ENCODE results near the gene RALGAPA2. TPM values are rescaled to one million over a fixed set of nuclear protein-coding genes. Genes with fewer than 3 reads are reported as not detected.

RALGAPA2 gene
- polyA plus RNA-seq, 1 of the 3 experiments (the other 2 are of a cell fraction): 1.0 TPM

DNA sequence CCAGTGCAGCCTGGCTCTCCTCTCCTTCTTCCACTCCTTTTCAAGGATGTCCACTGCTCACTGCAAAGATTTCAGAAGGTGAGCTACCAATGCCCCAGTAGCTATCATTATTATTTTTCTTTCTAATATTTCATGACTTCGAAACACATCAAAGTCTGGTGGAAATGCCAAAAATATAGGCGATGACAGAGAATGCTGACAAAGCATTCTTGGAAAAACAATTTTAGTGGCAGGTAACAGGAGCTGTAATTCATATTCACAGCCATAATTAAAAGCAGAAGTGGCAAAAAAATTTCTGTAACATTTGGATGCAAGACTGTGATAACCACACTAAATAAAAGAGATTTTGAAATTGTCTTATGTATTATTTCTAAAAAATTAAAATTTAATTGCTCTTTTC is 133.6 kb downstream of the RALGAPA2 start:
- POLR2A ChIA-PET: no interaction called here

GRCh38 chr20:20573797-20574196 is 138.6 kb downstream of the RALGAPA2 start:
- Histone ChIP-seq H3K9ac (no peak overlapping the region), H3K9me3 (no peaks in the 10 kb centered on the region), H3K4me2 (no peak overlapping the region), H3K27ac (ENCODE audit: low read depth in 2 of 2, low read length in 1 of 2) (no peak overlapping the region), H3K79me2 (ENCODE audit: insufficient read depth) (no peaks in the 10 kb centered on the region), H3K9me2 (no peaks in the 10 kb centered on the region), H3F3A (replicated peaks; ENCODE audit: insufficient read depth) (peaks cover 4% of the 10 kb centered on the region), H2AFZ (ENCODE audit: low read depth) (no peak overlapping the region), H3K36me3 (replicated peaks in 1 of 2; ENCODE audit: control insufficient read depth in 1 of 2, insufficient read depth in 2 of 2, low read length in 1 of 2) (peaks cover 0 to 3% of the 10 kb centered on the region in 2 experiments), H3K4me1 (ENCODE audit: control insufficient read depth in 1 of 2, insufficient read depth in 2 of 2, low read depth in 1 of 2, low read length in 1 of 2) (no peaks in the 10 kb centered on the region), H3K27me3 (ENCODE audit: insufficient read depth) (no peaks in the 10 kb centered on the region), H4K20me1 (ENCODE audit: insufficient read depth) (no peaks in the 10 kb centered on the region), H3K4me3 (ENCODE audit: low read depth in 2 of 2, low read length in 1 of 2) (no peak overlapping the region)
- DNase-seq: no peak
- CTCF ChIA-PET: no interaction called here
- TF ChIP-seq NFIC (IDR thresholded peaks at IDR 0.05; ENCODE audit: borderline replicate concordance) (no peak), MXI1 (IDR thresholded peaks at IDR 0.05; ENCODE audit: low read depth, low read length) (no peak), JUND (IDR thresholded peaks at IDR 0.05) (no peak), FOXM1 (IDR thresholded peaks at IDR 0.05; ENCODE audit: low read depth) (no peak), RXRA (IDR thresholded peaks at IDR 0.05; ENCODE audit: borderline replicate concordance, low read depth) (no peak), EP300 (IDR thresholded peaks at IDR 0.05; ENCODE audit: borderline replicate concordance in 1 of 2, low read depth in 1 of 2, low read length in 1 of 2) (no peak), GATA2 (CRISPR knock-in tag; IDR thresholded peaks at IDR 0.05) (no peak), TAF1 (IDR thresholded peaks at IDR 0.05; ENCODE audit: borderline replicate concordance, low read depth, low read length) (no peak), POLR2AphosphoS5 (IDR thresholded peaks at IDR 0.05; ENCODE audit: low read depth, low read length) (no peak)
- TF ChIP-seq, protein P1, sequence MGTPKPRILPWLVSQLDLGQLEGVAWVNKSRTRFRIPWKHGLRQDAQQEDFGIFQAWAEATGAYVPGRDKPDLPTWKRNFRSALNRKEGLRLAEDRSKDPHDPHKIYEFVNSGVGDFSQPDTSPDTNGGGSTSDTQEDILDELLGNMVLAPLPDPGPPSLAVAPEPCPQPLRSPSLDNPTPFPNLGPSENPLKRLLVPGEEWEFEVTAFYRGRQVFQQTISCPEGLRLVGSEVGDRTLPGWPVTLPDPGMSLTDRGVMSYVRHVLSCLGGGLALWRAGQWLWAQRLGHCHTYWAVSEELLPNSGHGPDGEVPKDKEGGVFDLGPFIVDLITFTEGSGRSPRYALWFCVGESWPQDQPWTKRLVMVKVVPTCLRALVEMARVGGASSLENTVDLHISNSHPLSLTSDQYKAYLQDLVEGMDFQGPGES (IDR thresholded peaks at IDR 0.05; ENCODE audit: low read depth, low read length): no peak
- TF ChIP-seq, protein P2, sequence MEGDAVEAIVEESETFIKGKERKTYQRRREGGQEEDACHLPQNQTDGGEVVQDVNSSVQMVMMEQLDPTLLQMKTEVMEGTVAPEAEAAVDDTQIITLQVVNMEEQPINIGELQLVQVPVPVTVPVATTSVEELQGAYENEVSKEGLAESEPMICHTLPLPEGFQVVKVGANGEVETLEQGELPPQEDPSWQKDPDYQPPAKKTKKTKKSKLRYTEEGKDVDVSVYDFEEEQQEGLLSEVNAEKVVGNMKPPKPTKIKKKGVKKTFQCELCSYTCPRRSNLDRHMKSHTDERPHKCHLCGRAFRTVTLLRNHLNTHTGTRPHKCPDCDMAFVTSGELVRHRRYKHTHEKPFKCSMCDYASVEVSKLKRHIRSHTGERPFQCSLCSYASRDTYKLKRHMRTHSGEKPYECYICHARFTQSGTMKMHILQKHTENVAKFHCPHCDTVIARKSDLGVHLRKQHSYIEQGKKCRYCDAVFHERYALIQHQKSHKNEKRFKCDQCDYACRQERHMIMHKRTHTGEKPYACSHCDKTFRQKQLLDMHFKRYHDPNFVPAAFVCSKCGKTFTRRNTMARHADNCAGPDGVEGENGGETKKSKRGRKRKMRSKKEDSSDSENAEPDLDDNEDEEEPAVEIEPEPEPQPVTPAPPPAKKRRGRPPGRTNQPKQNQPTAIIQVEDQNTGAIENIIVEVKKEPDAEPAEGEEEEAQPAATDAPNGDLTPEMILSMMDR (IDR thresholded peaks at IDR 0.05): no peak
- TF ChIP-seq, protein P3, sequence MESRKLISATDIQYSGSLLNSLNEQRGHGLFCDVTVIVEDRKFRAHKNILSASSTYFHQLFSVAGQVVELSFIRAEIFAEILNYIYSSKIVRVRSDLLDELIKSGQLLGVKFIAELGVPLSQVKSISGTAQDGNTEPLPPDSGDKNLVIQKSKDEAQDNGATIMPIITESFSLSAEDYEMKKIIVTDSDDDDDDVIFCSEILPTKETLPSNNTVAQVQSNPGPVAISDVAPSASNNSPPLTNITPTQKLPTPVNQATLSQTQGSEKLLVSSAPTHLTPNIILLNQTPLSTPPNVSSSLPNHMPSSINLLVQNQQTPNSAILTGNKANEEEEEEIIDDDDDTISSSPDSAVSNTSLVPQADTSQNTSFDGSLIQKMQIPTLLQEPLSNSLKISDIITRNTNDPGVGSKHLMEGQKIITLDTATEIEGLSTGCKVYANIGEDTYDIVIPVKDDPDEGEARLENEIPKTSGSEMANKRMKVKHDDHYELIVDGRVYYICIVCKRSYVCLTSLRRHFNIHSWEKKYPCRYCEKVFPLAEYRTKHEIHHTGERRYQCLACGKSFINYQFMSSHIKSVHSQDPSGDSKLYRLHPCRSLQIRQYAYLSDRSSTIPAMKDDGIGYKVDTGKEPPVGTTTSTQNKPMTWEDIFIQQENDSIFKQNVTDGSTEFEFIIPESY (IDR thresholded peaks at IDR 0.05; ENCODE audit: borderline replicate concordance, low read depth): no peak
- 87% methylated on average over 2 of the region's 2 CpGs for WGBS (ENCODE audit: low lambda C conversion rate)
- POLR2A ChIA-PET: no interaction called here

More for the DNA sequence above, 133.6 kb downstream of the RALGAPA2 start:
- CTCF ChIA-PET: interaction anchor here (0.6 to 2.0 kb wide), 6 partner anchors 10 to 356 kb away, joined by 3 to 19 read pairs (median 4); no protein-coding TSS in a partner anchor
- Histone ChIP-seq H3K4me3 (ENCODE audit: low read depth in 2 of 2, low read length in 1 of 2) (no peak overlapping the region), H3K27ac (ENCODE audit: low read depth in 2 of 2, low read length in 1 of 2) (no peak overlapping the region), H3F3A (replicated peaks; ENCODE audit: insufficient read depth) (no peaks in the 10 kb centered on the region), H2AFZ (ENCODE audit: low read depth) (no peak overlapping the region), H4K20me1 (ENCODE audit: insufficient read depth) (no peaks in the 10 kb centered on the region), H3K36me3 (replicated peaks in 1 of 2; ENCODE audit: control insufficient read depth in 1 of 2, insufficient read depth in 2 of 2, low read length in 1 of 2) (peaks cover 0 to 8% of the 10 kb centered on the region in 2 experiments), H3K9me3 (no peaks in the 10 kb centered on the region), H3K79me2 (ENCODE audit: insufficient read depth) (no peaks in the 10 kb centered on the region), H3K4me2 (no peak overlapping the region), H3K9me2 (no peaks in the 10 kb centered on the region), H3K9ac (no peak overlapping the region), H3K27me3 (ENCODE audit: insufficient read depth) (no peaks in the 10 kb centered on the region), H3K4me1 (ENCODE audit: control insufficient read depth in 1 of 2, insufficient read depth in 2 of 2, low read depth in 1 of 2, low read length in 1 of 2) (no peaks in the 10 kb centered on the region)
- TF ChIP-seq EP300 (IDR thresholded peaks at IDR 0.05; ENCODE audit: borderline replicate concordance in 1 of 2, low read depth in 1 of 2, low read length in 1 of 2) (no peak), RAD21 (IDR thresholded peaks at IDR 0.05; ENCODE audit: low read length) (no peak), SMC3 (IDR thresholded peaks at IDR 0.05; ENCODE audit: low read depth, low read length) (no peak), TEAD4 (IDR thresholded peaks at IDR 0.05; ENCODE audit: borderline replicate concordance, insufficient read depth) (no peak), GATA2 (CRISPR knock-in tag; IDR thresholded peaks at IDR 0.05) (no peak), ELF1 (IDR thresholded peaks at IDR 0.05) (no peak), YY1 (IDR thresholded peaks at IDR 0.05; ENCODE audit: low read depth) (no peak)
- TF ChIP-seq, protein P1 (IDR thresholded peaks at IDR 0.05; ENCODE audit: low read depth, low read length): no peak
- TF ChIP-seq, protein P2 (IDR thresholded peaks at IDR 0.05): no peak
- WGBS (ENCODE audit: low lambda C conversion rate): 94% methylated on average over 2 of the region's 2 CpGs
- no peak for DNase-seq
